ENCODE results near the gene DLGAP1.

DLGAP1 gene

DNA sequence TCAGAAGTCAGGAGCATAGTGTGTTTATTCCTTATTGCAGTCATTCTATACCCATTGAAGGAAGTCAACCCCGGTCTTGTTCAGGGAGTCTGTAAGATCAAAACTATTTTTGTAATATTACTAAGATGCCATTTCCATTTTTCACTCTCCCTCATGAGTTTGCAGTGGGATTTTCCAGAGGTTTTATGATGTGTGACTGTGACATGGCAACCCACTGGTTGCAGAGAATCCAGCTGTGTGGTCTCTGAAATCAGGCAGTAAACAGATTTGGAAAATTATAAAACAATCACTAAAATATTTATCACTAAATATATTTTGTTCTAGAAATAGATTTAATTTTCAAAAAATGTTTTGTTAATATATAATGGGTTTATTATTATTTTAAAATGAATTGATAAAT, 38.1 kb downstream of the DLGAP1 start:
- no peak for DNase-seq (ENCODE audit: low read depth)
- no peak overlapping the region for H3K4me3 ChIP-seq (ENCODE audit: control insufficient read depth, low read depth, low read length)
- TF ChIP-seq, protein P1, sequence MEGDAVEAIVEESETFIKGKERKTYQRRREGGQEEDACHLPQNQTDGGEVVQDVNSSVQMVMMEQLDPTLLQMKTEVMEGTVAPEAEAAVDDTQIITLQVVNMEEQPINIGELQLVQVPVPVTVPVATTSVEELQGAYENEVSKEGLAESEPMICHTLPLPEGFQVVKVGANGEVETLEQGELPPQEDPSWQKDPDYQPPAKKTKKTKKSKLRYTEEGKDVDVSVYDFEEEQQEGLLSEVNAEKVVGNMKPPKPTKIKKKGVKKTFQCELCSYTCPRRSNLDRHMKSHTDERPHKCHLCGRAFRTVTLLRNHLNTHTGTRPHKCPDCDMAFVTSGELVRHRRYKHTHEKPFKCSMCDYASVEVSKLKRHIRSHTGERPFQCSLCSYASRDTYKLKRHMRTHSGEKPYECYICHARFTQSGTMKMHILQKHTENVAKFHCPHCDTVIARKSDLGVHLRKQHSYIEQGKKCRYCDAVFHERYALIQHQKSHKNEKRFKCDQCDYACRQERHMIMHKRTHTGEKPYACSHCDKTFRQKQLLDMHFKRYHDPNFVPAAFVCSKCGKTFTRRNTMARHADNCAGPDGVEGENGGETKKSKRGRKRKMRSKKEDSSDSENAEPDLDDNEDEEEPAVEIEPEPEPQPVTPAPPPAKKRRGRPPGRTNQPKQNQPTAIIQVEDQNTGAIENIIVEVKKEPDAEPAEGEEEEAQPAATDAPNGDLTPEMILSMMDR (conservative IDR thresholded peaks at IDR 0.05; ENCODE audit: control insufficient read depth, insufficient read depth, low read depth, low read length), result no peak

DNA sequence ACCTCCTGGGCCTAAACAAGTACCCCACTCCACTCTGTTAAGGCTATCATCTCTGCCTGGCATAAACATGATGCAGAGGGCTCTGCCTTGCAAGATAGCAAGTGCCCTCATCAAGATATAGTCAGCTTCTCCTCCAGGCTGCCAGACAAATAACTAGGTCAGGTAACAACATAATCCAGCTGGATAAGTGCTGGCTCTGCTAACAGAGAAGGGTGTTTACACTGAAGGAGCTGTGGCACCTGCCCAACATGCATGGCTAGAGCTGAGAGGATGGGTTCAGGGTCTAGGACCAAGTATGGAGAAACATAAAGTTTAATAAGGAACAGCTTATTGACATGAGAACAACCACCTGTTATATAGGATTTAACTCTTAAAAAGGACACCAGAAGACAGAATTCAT, 42.8 kb downstream of the DLGAP1 start:
- TF ChIP-seq, protein P1 (conservative IDR thresholded peaks at IDR 0.05; ENCODE audit: control insufficient read depth, insufficient read depth, low read depth, low read length), result no peak
- H3K4me3 ChIP-seq (ENCODE audit: control insufficient read depth, low read depth, low read length), result no peak overlapping the region
- DNase-seq (ENCODE audit: low read depth), result no peak

DNA sequence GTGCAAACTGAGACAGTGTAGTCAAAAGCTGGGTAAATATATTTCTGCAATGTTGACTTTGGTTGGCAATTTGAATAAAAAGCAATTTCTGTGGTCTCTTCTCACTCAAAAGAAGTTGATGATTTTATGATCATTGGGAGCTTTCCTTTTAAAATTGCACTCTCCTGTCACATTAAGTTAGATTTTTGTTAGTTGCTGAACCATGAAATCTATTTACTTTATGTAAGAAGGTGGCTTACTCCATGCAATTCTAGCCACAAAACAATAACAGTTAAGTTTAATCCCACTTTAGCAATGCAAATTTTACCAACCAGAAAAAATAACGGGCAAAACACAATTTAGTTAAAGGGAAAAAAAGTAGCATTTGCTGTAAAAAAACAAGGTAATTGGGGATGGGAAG, 48.3 kb downstream of the DLGAP1 start:
- DNase-seq (ENCODE audit: low read depth), result no peak
- TF ChIP-seq, protein P1 (conservative IDR thresholded peaks at IDR 0.05; ENCODE audit: control insufficient read depth, insufficient read depth, low read depth, low read length), result no peak
- no peak overlapping the region for H3K4me3 ChIP-seq (ENCODE audit: control insufficient read depth, low read depth, low read length)

DNA sequence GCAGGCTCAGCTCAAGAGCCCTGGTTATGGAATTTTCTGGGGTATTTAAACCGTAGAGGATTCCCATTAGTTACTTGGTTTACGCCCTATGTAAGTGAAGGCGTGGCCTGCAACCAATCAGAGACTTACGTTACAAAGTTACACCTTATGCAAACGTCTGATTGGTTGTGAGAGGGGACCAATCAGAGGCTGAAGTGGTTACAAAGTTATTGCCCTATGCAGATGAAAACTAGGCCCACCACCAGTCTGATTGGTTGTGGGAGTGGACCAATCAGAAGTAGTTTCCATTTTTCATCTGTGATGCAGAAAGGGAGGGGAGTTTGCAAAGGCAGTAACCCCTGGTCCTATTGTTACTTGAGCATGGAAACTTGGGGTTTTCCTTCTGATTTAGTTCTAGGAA, 49.1 kb downstream of the DLGAP1 start:
- H3K4me3 ChIP-seq (ENCODE audit: control insufficient read depth, low read depth, low read length), result no peak overlapping the region
- DNase-seq (ENCODE audit: low read depth), result no peak
- TF ChIP-seq, protein P1 (conservative IDR thresholded peaks at IDR 0.05; ENCODE audit: control insufficient read depth, insufficient read depth, low read depth, low read length), result no peak

DNA sequence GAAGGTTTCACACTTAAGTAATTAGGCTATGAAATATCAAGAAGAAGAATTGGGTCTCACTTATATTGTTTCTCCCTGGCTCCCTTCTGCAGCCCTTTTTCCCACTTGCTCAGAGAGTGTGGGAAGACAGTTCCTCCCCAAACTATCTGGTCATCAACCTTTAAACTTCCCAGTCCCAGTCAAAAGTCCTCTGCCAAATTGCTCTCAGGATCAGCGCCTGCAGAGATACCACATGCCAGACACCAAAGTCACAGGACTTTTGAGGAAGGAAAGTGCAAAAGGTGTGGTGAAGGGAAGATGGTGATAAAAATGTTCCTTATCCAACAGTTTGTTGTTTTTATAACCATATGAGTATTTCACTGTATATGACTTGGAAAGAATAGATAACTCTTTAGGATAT, 51.3 kb downstream of the DLGAP1 start:
- H3K4me3 ChIP-seq (ENCODE audit: control insufficient read depth, low read depth, low read length), result no peak overlapping the region
- TF ChIP-seq, protein P1 (conservative IDR thresholded peaks at IDR 0.05; ENCODE audit: control insufficient read depth, insufficient read depth, low read depth, low read length), result no peak
- no peak for DNase-seq (ENCODE audit: low read depth)

DNA sequence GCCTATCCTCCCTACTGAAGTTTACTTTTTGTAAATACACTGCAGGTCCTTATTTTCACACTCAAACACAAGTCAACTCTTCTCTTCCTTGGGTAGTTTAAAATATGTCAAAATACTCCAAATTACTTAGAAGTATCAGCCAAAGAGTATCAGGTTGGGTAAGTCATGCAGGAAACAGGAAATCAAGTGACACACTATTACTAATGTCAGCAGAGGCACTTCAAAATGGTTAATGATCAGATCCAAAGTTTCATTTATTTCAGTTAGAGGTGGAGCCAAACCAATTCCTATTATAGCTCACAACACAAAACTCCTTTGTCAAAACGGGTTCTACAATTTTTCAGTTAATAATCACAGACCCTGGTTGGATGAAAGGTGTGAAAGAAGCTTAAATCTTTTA, 54.2 kb downstream of the DLGAP1 start:
- TF ChIP-seq, protein P1 (conservative IDR thresholded peaks at IDR 0.05; ENCODE audit: control insufficient read depth, insufficient read depth, low read depth, low read length), result no peak
- H3K4me3 ChIP-seq (ENCODE audit: control insufficient read depth, low read depth, low read length), result no peak overlapping the region
- DNase-seq (ENCODE audit: low read depth), result no peak

DNA sequence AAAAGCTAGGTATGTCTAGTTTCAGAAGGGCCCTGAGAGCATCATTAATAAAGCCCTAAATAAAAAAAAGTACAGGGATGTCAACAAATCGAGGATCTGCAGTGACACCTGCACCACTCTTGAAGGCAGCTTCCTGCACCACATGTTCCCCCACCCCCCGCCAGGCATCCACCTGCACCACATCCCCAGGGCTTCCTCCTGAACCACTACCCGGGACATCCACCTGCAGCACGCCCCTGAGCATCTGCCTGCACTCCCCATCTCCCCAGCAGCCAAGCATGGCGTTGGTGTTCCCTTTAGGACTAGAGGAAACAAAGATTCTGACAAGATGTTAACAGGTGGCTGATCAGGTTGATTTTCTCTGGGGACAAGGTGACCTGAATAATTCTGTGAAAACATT, 55.2 kb downstream of the DLGAP1 start:
- no peak overlapping the region for H3K4me3 ChIP-seq (ENCODE audit: control insufficient read depth, low read depth, low read length)
- TF ChIP-seq, protein P1 (conservative IDR thresholded peaks at IDR 0.05; ENCODE audit: control insufficient read depth, insufficient read depth, low read depth, low read length), result no peak
- DNase-seq (ENCODE audit: low read depth), result no peak
